ENCODE results near the gene MTFMT. TPM values are rescaled to one million over a fixed set of nuclear protein-coding genes. Genes with fewer than 3 reads are reported as not detected.

Gene MTFMT
- total RNA-seq, 1 experiment from 2014 or later = 30.4 TPM

DNA sequence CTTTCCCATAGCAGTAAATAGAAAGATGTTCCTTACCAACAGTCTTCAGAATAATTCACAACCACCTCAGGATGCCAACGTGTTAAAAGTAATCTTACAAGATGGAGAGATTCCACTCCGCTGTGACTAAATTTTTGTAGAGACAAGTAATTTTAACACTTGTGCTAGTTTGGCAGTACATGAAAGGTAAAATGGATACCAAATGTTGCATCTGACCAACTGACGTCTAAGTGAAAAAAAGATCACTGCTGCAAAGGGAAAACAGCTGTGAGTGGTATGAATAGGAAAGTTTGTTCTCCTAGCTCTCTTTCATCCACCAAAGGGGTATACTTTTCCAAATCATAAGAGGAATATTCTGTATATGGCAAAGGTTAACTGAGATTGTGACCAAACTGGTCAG is 42.3 kb downstream of the MTFMT start:
- CTCF ChIA-PET = no interaction called here
- no peak for DNase-seq (ENCODE audit: low read depth, low spot score)
- POLR2A ChIA-PET = no interaction called here

More for the DNA sequence above, 42.3 kb downstream of the MTFMT start:
- Histone ChIP-seq H3K4me3 (replicated peaks in 1 of 2; ENCODE audit: low read depth in 1 of 2, low read length in 2 of 2) (no peak overlapping the region), H2AFZ (ENCODE audit: low read depth, low read length, poor library complexity, severe bottlenecking) (no peak overlapping the region), H3K4me2 (ENCODE audit: low read length) (no peak overlapping the region), H3K27me3 (ENCODE audit: insufficient read depth, low read length) (no peaks in the 10 kb centered on the region), H3K4me1 (ENCODE audit: control insufficient read depth in 1 of 2, insufficient read depth in 2 of 2, low read length in 2 of 2) (peaks cover 3 to 14% of the 10 kb centered on the region in 2 experiments; a peak in 3 of 4 replicates), H4K20me1 (ENCODE audit: insufficient read depth) (peaks cover 4% of the 10 kb centered on the region; the same call in 1 of the 2 replicates), H3K27ac (ENCODE audit: low read depth, low read length) (no peak overlapping the region), H3K9me3 (ENCODE audit: control insufficient read depth in 1 of 2, insufficient read depth in 1 of 2, low read depth in 1 of 2, low read length in 2 of 2) (no peaks in the 10 kb centered on the region), H3K9me2 (ENCODE audit: insufficient read depth) (no peaks in the 10 kb centered on the region), H3K36me3 (ENCODE audit: control insufficient read depth in 1 of 2, insufficient read depth in 2 of 2, low read length in 2 of 2) (0 out of 4 replicates have a peak, but pooled peaks cover 0 to 4% of the 10 kb centered on the region in 2 experiments), H3K9ac (ENCODE audit: low read length) (no peak overlapping the region), H3K79me2 (ENCODE audit: insufficient read depth, low read length) (peaks cover 13% of the 10 kb centered on the region)
- BruUV-seq (replicated peaks) = no TSS peak
- TF ChIP-seq CBX3 (IDR thresholded peaks at IDR 0.05; ENCODE audit: low read depth) = no peak
- no peak for TF ChIP-seq EZH2phosphoT487 (IDR thresholded peaks at IDR 0.05; ENCODE audit: borderline replicate concordance)
- TF ChIP-seq CTCF (IDR thresholded peaks at IDR 0.05 in 2 of 3, conservative IDR thresholded peaks at IDR 0.05 in 1 of 3; ENCODE audit: borderline replicate concordance in 1 of 3, insufficient read depth in 1 of 3, low read depth in 2 of 3, low read length in 2 of 3) = no peak
- TF ChIP-seq, protein P1, sequence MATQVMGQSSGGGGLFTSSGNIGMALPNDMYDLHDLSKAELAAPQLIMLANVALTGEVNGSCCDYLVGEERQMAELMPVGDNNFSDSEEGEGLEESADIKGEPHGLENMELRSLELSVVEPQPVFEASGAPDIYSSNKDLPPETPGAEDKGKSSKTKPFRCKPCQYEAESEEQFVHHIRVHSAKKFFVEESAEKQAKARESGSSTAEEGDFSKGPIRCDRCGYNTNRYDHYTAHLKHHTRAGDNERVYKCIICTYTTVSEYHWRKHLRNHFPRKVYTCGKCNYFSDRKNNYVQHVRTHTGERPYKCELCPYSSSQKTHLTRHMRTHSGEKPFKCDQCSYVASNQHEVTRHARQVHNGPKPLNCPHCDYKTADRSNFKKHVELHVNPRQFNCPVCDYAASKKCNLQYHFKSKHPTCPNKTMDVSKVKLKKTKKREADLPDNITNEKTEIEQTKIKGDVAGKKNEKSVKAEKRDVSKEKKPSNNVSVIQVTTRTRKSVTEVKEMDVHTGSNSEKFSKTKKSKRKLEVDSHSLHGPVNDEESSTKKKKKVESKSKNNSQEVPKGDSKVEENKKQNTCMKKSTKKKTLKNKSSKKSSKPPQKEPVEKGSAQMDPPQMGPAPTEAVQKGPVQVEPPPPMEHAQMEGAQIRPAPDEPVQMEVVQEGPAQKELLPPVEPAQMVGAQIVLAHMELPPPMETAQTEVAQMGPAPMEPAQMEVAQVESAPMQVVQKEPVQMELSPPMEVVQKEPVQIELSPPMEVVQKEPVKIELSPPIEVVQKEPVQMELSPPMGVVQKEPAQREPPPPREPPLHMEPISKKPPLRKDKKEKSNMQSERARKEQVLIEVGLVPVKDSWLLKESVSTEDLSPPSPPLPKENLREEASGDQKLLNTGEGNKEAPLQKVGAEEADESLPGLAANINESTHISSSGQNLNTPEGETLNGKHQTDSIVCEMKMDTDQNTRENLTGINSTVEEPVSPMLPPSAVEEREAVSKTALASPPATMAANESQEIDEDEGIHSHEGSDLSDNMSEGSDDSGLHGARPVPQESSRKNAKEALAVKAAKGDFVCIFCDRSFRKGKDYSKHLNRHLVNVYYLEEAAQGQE (IDR thresholded peaks at IDR 0.05; ENCODE audit: low read depth) = no peak
- RAD21 ChIA-PET (ENCODE audit: low non-redundant PET in 1 of 2, low total read pairs in 2 of 2, uncharacterized antibody in 2 of 2, unreplicated experiment in 2 of 2) = no interaction called here
- intact Hi-C loops (cut with micrococcal nuclease) = no loop called here
- ATAC-seq = no peak

Data from HCT116 (cell line).